HepG2 (cell line): ENCODE data around the gene SMYD2. TPM values are rescaled to one million over a fixed set of nuclear protein-coding genes. Genes with fewer than 3 reads are reported as not detected.
A peak's percentile ranks its signal among the peaks of the same experiment; 100 is the strongest.

Experiments used
- ATAC-seq: fragments of 200-7000 bp; cut with Tn5 transposase; 3 replicates; pipeline ENCODE4 v1.9.1; 2020; ENCODE audit warnings: mild to moderate bottlenecking, moderate library complexity
- BruUV-seq: library from RNA; stranded (reverse); fragments of 400-500 nt; replicated peaks from 2 replicates; lab custom pipeline; 2021; lab: Mats Ljungman, UMichigan
- CTCF ChIA-PET: fragments of 300-600 bp; formaldehyde crosslinking; extraction: SDS; loops from one replicate; lab custom pipeline; 2021; ENCODE audit warnings: low total read pairs, inconsistent platforms, low intra/inter-chr PET ratio; lab: Yijun Ruan, JAX
- POLR2A ChIA-PET: fragments of 350-600 bp; sonication (Branson Sonifier 250); formaldehyde crosslinking; loops from one replicate; lab custom pipeline; 2020; ENCODE audit warnings: antibody characterized with exemption, inconsistent platforms; lab: Yijun Ruan, JAX
- DNase-seq: peaks from one replicate; pipeline ENCODE4 v3.0.0-alpha.2; 2015; ENCODE audit warnings: low spot score
- FAIRE-seq: peaks from 3 replicates; lab custom pipeline; 2011; peaks lifted over from hg19 to GRCh38; lab: Jason Lieb, UNC
- H2AFZ ChIP-seq: one replicate; pipeline ENCODE4 v1.6.1; 2011; ENCODE audit warnings: low read length, inconsistent platforms
- H3K27ac ChIP-seq: fragments of 300-600 bp; 3 replicates; pipeline ENCODE4 v1.8.0; 2011; ENCODE audit warnings: mixed run types, mild to moderate bottlenecking, mixed read lengths, low read length, inconsistent platforms; ENCODE audit not compliant: insufficient read depth; ENCODE audit errors: extremely low read length
- H3K27me3 ChIP-seq, 2 experiments: fragments of 200-600 bp in 1 of 2; 2 replicates in 1 of 2; 3 replicates in 1 of 2; pipeline versions ENCODE4 v1.6.0 to v1.8.0; 2011; ENCODE audit warnings: low read length in 2 of 2, mild to moderate bottlenecking in 2 of 2, moderate library complexity in 2 of 2, inconsistent platforms in 1 of 2; ENCODE audit not compliant: insufficient read depth in 2 of 2, control insufficient read depth in 1 of 2
- H3K36me3 ChIP-seq, 2 experiments: fragments of 200-600 bp in 1 of 2; replicated peaks in 1 of 2; 2 replicates in 1 of 2; 3 replicates in 1 of 2; pipeline versions ENCODE4 v1.5.1 to v1.8.0; 2011; ENCODE audit warnings: low read length in 2 of 2, inconsistent platforms in 1 of 2; ENCODE audit not compliant: insufficient read depth in 2 of 2, control insufficient read depth in 1 of 2
- H3K4me1 ChIP-seq: 2 replicates; pipeline ENCODE4 v1.5.1; 2012; ENCODE audit warnings: low read length, inconsistent platforms; ENCODE audit not compliant: insufficient read depth
- H3K4me2 ChIP-seq: 2 replicates; pipeline ENCODE4 v1.6.0; 2011; ENCODE audit warnings: low read depth, low read length, inconsistent platforms
- H3K4me3 ChIP-seq, 3 experiments: fragments of 200-600 bp in 1 of 3; sonication (generic), shearing (Covaris generic) in 1 of 3; replicated peaks in 1 of 3; 2 replicates each; pipeline ENCODE4 v1.5.1; 2011 to 2016; ENCODE audit warnings: low read length in 3 of 3, inconsistent platforms in 2 of 3, low read depth in 2 of 3, mild to moderate bottlenecking in 2 of 3, control low read depth in 1 of 3, mixed read lengths in 1 of 3; ENCODE audit not compliant: insufficient read depth in 1 of 3
- H3K79me2 ChIP-seq: one replicate; pipeline ENCODE4 v1.6.1; 2011; ENCODE audit warnings: low read length, inconsistent platforms; ENCODE audit not compliant: insufficient read depth
- H3K9ac ChIP-seq: 2 replicates; pipeline ENCODE4 v1.6.0; 2011; ENCODE audit warnings: mild to moderate bottlenecking, low read depth, low read length, inconsistent platforms; ENCODE audit not compliant: insufficient read depth
- H3K9me3 ChIP-seq: 2 replicates; pipeline ENCODE4 v1.5.1; 2012; ENCODE audit warnings: mild to moderate bottlenecking, low read length
- H4K20me1 ChIP-seq: 2 replicates; pipeline ENCODE4 v1.6.0; 2011; ENCODE audit warnings: inconsistent platforms, mild to moderate bottlenecking, low read length, moderate library complexity; ENCODE audit not compliant: insufficient read depth
- CEBPB ChIP-seq: IDR thresholded peaks from 2 replicates; pipeline ENCODE4 v1.6.1; 2011; ENCODE audit warnings: low read depth, low read length, improper control_type of control experiment, borderline replicate concordance
- EZH2 ChIP-seq: conservative IDR thresholded peaks from 2 replicates; pipeline ENCODE4 v1.6.1; 2012; ENCODE audit warnings: mild to moderate bottlenecking, low read depth, low read length, moderate library complexity
- HNF4A ChIP-seq: sonication (generic); formaldehyde crosslinking; IDR thresholded peaks from 2 replicates; pipeline ENCODE4 v1.4.0; 2020; ENCODE audit warnings: missing genetic modification reagents
- KMT2A ChIP-seq: sonication (generic); formaldehyde crosslinking; IDR thresholded peaks from 2 replicates; pipeline ENCODE4 v1.4.0; 2020; ENCODE audit warnings: missing genetic modification reagents
- POLR2AphosphoS2 ChIP-seq: IDR thresholded peaks from 2 replicates; pipeline ENCODE4 v1.6.1; 2011; ENCODE audit warnings: low read depth, low read length, improper control_type of control experiment
- STAT5B ChIP-seq: sonication (generic); formaldehyde crosslinking; IDR thresholded peaks from 2 replicates; pipeline ENCODE4 v1.4.0; 2020; ENCODE audit warnings: missing genetic modification reagents
- WGBS: methylation state at CpG from one replicate; pipeline ENCODE4 v1.1.6; 2017; ENCODE audit warnings: low lambda C conversion rate; 5-methylcytosine and 5-hydroxymethylcytosine counted together
- in situ Hi-C: cut with HindIII; loops from 2 replicates; pipeline ENCODE4 v1.10.0; 2017; ENCODE audit warnings: low pct_unique_long_range_greater_than_20kb; ENCODE audit not compliant: extremely low pct_ligation_motif_present
- intact Hi-C: fragments of 100-400 bp; cut with micrococcal nuclease; formaldehyde crosslinking; loops from one replicate; pipeline ENCODE4 v1.10.0; 2022; ENCODE audit not compliant: unreplicated experiment
- polyA plus RNA-seq, 8 experiments: library from polyadenylated mRNA; depleted of rRNA in 3 of 8; stranded (reverse) in 7 of 8; unstranded in 1 of 8; fragments of >200 nt; fragmentation: Illumina TruSeq in 4 of 8; extraction: Trizol in 4 of 8; gene quantifications; 2 replicates each; pipeline versions ENCODE4 v1.2.1 to v1.2.3, GENCODE V29; 2011 to 2016; ENCODE audit warnings: low read depth in 4 of 8, missing spikeins in 1 of 8, mixed read lengths in 1 of 8; ENCODE audit not compliant: insufficient read depth in 1 of 8
- total RNA-seq, 5 experiments: library from RNA; depleted of rRNA; stranded (reverse); fragments of >200 nt; fragmentation: Illumina TruSeq; extraction: Trizol; gene quantifications; 2 replicates each; pipeline ENCODE4 v1.2.3, GENCODE V29; 2016; ENCODE audit warnings: low read depth in 1 of 5

Gene SMYD2
- total and polyA plus RNA-seq, 2 of the 13 experiments (the other 11 are each of a cell fraction or from before 2014, with no cell fraction given), result 72.7 to 139 TPM

- peak; percentile 41; the same call in 1 of the 2 replicates for TF ChIP-seq CEBPB
- 0 out of 2 replicates have a peak, but pooled peaks have one; percentile 33 for TF ChIP-seq HNF4A
- TF ChIP-seq KMT2A (CRISPR knock-in tag), result no peak
- ChIA-PET CTCF (no interaction called here), POLR2A (no interaction called here)
- Histone ChIP-seq H3K36me3 (peaks cover 8 to 10% of the 10 kb centered on the region in 2 experiments; a peak in 4 of 5 replicates), H4K20me1 (no peaks in the 10 kb centered on the region), H2AFZ (no peak overlapping the region), H3K4me3 (no peak overlapping the region), H3K27ac (no peak overlapping the region), H3K4me1 (0 out of 2 replicates have a peak, but pooled peaks cover 7% of the 10 kb centered on the region), H3K9me3 (no peaks in the 10 kb centered on the region), H3K79me2 (no peaks in the 10 kb centered on the region), H3K4me2 (no peak overlapping the region), H3K27me3 (no peaks in the 10 kb centered on the region), H3K9ac (no peak overlapping the region)
- peak; percentile 16 for DNase-seq
- ATAC-seq, result peak; percentile 61
- in situ Hi-C loops (no loop called here), intact Hi-C loops (no loop called here)
- BruUV-seq, result no TSS peak
- WGBS, result 57% methylated on average over 5 of the region's 5 CpGs
- FAIRE-seq, result no peak
Measured at GRCh38 chr1:214360116-214360515, 79.2 kb downstream of the SMYD2 start.

- in situ Hi-C loops, result no loop called here
- no peak for ATAC-seq
- ChIA-PET POLR2A (no interaction called here), CTCF (no interaction called here)
- no peak for FAIRE-seq
- H3K4me1 ChIP-seq, result 0 out of 2 replicates have a peak, but pooled peaks cover 7% of the 10 kb centered on the region
- no peaks in the 10 kb centered on the region for H3K27me3 ChIP-seq
- peaks cover 8 to 10% of the 10 kb centered on the region in 2 experiments; a peak in 4 of 5 replicates for H3K36me3 ChIP-seq
- no peaks in the 10 kb centered on the region for H4K20me1 ChIP-seq
- no peaks in the 10 kb centered on the region for H3K9me3 ChIP-seq
- no TSS peak for BruUV-seq
- no peak overlapping the region for H2AFZ ChIP-seq
- 93% methylated on average over 3 of the region's 3 CpGs for WGBS
- intact Hi-C loops, result no loop called here
- no peak overlapping the region for H3K27ac ChIP-seq
- H3K9ac ChIP-seq, result no peak overlapping the region
- no peak for DNase-seq
- TF ChIP-seq POLR2AphosphoS2, result no peak
- TF ChIP-seq EZH2, result no peak
- no peak for TF ChIP-seq STAT5B
- no peaks in the 10 kb centered on the region for H3K79me2 ChIP-seq
- H3K4me3 ChIP-seq, result no peak overlapping the region
- H3K4me2 ChIP-seq, result no peak overlapping the region
Measured at GRCh38 chr1:214360525-214361164, 79.7 kb downstream of the SMYD2 start.
